Nephron (organoid): ENCODE measurements around the gene CRMP1.

Source experiments
- H3K27ac Mint-ChIP-seq, 3 experiments: 2 replicates each; pipeline ENCODE4 v1.8.0; 2020; ENCODE audit warnings: mixed read lengths in 3 of 3, mild to moderate bottlenecking in 2 of 3, moderate library complexity in 1 of 3
- H3K27me3 Mint-ChIP-seq: 2 replicates; pipeline ENCODE4 v1.8.0; 2021; ENCODE audit warnings: low read depth, mild to moderate bottlenecking, moderate library complexity, mixed read lengths
- H3K36me3 Mint-ChIP-seq: 2 replicates; pipeline ENCODE4 v1.8.0; 2020; ENCODE audit warnings: low read depth, mixed read lengths
- H3K4me1 Mint-ChIP-seq: 2 replicates; pipeline ENCODE4 v1.8.0; 2020; ENCODE audit warnings: mixed read lengths
- H3K4me3 Mint-ChIP-seq, 3 experiments: 2 replicates each; pipeline ENCODE4 v1.8.0; 2020; ENCODE audit warnings: mild to moderate bottlenecking in 3 of 3, mixed read lengths in 3 of 3, moderate library complexity in 2 of 3
- H3K9me3 Mint-ChIP-seq: 2 replicates; pipeline ENCODE4 v1.8.0; 2020; ENCODE audit warnings: mixed read lengths
- TF ChIP-seq, protein P1 (sequence below), 3 experiments: fragments of 200-600 bp; sonication (generic); IDR thresholded peaks; one replicate each; pipeline ENCODE4 v1.5.0; 2021; ENCODE audit warnings: antibody characterized with exemption in 3 of 3; ENCODE audit not compliant: unreplicated experiment in 3 of 3

The CRMP1 gene

DNA sequence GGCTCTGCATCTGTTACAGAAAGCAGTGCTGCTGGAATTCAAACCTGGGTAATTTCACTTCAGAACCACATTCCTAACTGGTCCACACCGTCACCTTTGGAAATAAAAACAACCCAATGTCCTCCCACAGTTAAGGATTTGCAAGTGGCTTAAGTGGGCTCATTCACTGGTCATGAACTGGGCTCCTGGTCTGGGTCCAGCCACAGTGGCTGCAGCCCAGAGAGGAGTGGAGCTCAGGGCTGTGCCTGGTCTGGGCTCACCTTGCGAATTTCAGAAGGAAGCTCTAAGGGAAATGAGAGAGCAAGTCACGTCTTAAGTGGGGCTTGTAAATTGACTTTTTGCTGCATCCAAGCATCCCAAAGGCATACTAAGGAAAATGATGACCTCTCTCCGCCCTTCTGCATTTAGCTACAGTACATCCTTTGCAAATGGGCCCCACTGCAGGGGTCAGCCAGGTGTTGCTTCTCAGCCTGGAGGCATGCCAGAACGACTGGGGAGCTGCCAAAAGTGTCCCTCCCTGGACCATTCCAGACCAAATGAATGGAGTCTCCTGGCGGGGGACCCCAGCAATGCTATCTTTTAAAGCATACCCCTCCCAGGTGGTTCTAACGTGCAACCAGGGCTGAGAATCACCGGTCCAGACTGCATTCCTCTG is 25.6 kb upstream of the CRMP1 start:
- TF ChIP-seq, protein P1, sequence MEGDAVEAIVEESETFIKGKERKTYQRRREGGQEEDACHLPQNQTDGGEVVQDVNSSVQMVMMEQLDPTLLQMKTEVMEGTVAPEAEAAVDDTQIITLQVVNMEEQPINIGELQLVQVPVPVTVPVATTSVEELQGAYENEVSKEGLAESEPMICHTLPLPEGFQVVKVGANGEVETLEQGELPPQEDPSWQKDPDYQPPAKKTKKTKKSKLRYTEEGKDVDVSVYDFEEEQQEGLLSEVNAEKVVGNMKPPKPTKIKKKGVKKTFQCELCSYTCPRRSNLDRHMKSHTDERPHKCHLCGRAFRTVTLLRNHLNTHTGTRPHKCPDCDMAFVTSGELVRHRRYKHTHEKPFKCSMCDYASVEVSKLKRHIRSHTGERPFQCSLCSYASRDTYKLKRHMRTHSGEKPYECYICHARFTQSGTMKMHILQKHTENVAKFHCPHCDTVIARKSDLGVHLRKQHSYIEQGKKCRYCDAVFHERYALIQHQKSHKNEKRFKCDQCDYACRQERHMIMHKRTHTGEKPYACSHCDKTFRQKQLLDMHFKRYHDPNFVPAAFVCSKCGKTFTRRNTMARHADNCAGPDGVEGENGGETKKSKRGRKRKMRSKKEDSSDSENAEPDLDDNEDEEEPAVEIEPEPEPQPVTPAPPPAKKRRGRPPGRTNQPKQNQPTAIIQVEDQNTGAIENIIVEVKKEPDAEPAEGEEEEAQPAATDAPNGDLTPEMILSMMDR (IDR thresholded peaks at IDR 0.05; ENCODE audit: unreplicated experiment in 3 of 3): no peak
- no peak overlapping the region for H3K4me3 Mint-ChIP-seq
- peaks cover 3% of the 10 kb centered on the region for H3K9me3 Mint-ChIP-seq
- no peaks in the 10 kb centered on the region for H3K36me3 Mint-ChIP-seq
- peaks cover 42% of the 10 kb centered on the region for H3K27me3 Mint-ChIP-seq
- H3K27ac Mint-ChIP-seq: no peak overlapping the region
- peaks cover 26% of the 10 kb centered on the region for H3K4me1 Mint-ChIP-seq

DNA sequence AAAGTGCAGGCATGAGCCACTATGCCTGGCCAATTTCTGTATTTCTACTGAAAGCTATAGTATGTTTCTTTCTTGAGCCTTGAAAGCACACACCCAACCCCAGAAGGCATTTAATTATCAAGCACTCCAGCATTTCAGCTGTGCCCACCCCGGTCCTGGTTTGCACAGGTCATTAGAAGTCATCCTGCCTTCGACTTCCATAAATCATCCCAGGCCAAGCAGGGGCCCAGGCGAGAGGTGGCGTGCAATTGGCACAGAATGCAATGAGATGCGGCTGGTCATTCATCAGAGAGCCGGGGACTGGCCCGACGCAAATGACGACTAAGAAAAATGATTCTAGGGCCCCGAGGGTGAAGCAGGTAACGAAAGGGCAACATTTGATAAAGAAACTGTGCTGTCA is 24.8 kb upstream of the CRMP1 start:
- Mint-ChIP-seq H3K4me1 (peaks cover 24% of the 10 kb centered on the region), H3K27me3 (peaks cover 36% of the 10 kb centered on the region), H3K9me3 (peaks cover 3% of the 10 kb centered on the region), H3K27ac (no peak overlapping the region), H3K36me3 (no peaks in the 10 kb centered on the region), H3K4me3 (no peak overlapping the region)
- TF ChIP-seq, protein P1 (IDR thresholded peaks at IDR 0.05; ENCODE audit: unreplicated experiment in 3 of 3): no peak

DNA sequence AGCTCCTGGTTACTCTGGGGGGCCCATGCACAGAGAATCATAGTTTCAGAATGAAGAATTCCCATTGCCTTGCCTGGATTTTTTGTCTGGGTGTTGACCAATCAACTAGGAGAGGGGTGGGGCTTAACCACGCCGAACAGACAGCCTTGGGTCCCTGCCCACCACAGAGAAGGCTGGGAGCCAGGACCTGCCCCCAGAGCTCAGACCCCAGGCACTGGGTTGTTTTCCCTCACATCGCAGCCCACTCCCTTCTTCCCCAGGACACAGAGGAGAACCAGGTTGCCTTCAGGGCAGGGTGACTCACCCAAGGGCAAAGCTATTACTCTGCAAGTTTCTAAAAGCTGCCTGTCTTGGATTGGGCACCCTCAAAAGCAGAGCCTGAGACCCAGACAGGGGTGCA is 23.3 kb upstream of the CRMP1 start:
- Mint-ChIP-seq H3K4me1 (peaks cover 24% of the 10 kb centered on the region), H3K27me3 (peaks cover 30% of the 10 kb centered on the region), H3K27ac (no peak overlapping the region), H3K4me3 (no peak overlapping the region), H3K36me3 (no peaks in the 10 kb centered on the region), H3K9me3 (peaks cover 3% of the 10 kb centered on the region)
- TF ChIP-seq, protein P1 (IDR thresholded peaks at IDR 0.05; ENCODE audit: unreplicated experiment in 3 of 3): no peak

DNA sequence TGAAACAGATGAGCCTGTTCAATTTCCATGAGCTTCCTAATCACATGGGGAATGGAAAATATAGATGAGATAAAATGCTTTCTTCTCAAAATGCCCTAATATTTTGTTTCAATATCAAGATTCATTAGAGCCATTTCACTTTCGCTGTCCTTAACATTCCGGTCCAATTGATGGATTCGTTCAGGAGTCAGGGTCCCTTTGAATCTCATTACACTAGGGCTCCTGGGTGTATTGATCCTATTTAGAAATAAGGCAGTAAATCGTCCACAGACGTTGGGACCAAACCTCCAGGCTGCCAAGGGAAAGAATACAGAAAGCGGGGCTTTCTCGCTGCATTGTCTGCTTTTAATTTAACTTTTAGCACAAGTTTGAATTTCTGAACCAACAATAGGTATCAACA is 20.6 kb upstream of the CRMP1 start:
- no peaks in the 10 kb centered on the region for H3K36me3 Mint-ChIP-seq
- H3K27me3 Mint-ChIP-seq: peaks cover 25% of the 10 kb centered on the region
- H3K9me3 Mint-ChIP-seq: peaks cover 16% of the 10 kb centered on the region
- no peak overlapping the region for H3K27ac Mint-ChIP-seq
- H3K4me3 Mint-ChIP-seq: no peak overlapping the region
- peaks cover 17% of the 10 kb centered on the region for H3K4me1 Mint-ChIP-seq
- TF ChIP-seq, protein P1 (IDR thresholded peaks at IDR 0.05; ENCODE audit: unreplicated experiment in 3 of 3): no peak

DNA sequence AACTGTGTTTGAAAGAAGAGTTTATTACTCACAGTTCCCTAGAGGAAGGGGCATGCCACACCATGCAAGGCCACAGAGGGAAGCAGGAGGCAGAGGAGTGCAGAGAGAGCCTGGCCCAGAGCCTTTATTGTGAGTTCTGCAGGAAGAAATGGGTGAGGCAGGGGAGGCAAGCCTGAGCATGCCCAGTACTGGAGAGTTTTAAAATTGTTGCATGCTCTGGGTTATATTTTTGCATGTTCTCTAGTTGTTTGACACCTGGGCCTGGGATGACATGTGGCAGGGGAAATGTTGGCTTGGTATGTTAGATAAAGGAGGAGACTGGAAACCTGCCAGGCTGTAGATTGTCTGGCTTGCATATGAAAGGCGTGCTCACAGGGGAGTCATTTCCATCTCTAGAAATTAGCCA is 19.7 kb upstream of the CRMP1 start:
- TF ChIP-seq, protein P1 (IDR thresholded peaks at IDR 0.05; ENCODE audit: unreplicated experiment in 3 of 3): no peak
- Mint-ChIP-seq H3K27ac (no peak overlapping the region), H3K36me3 (no peaks in the 10 kb centered on the region), H3K4me3 (no peak overlapping the region), H3K4me1 (peaks cover 14% of the 10 kb centered on the region), H3K9me3 (peaks cover 17% of the 10 kb centered on the region), H3K27me3 (peaks cover 26% of the 10 kb centered on the region)

DNA sequence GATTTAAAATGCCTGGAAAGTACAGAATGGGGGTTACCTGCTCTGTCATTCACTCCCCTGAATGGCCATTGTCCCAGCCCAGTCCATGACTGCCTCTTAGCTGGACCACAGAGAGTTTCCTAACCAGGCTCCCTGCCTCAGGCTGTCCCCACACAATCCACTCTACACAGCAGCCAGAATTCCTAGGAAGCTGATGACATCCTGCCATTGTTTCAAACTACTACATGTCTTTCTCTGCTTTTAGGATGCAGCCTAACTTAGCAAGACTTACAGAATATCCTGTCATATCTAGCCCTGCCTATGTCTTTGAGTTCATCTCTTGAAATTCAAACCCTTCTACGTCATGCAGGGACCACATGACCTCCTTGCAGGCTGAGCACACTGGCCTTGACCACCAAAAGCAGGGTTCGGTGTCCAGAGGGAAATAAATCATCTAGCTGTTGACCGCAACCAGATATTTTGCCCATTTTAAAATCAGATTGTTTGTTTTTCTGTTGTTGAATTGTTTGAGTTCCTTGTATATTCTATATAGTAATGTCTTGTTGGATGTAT is 16.1 kb upstream of the CRMP1 start:
- Mint-ChIP-seq H3K9me3 (peaks cover 20% of the 10 kb centered on the region), H3K4me1 (peaks cover 26% of the 10 kb centered on the region), H3K27me3 (peaks cover 46% of the 10 kb centered on the region), H3K4me3 (no peak overlapping the region), H3K27ac (no peak overlapping the region), H3K36me3 (no peaks in the 10 kb centered on the region)
- TF ChIP-seq, protein P1 (IDR thresholded peaks at IDR 0.05; ENCODE audit: unreplicated experiment in 3 of 3): no peak
